ENCODE results near the gene N4BP2L2. TPM values are rescaled to one million over a fixed set of nuclear protein-coding genes. Genes with fewer than 3 reads are reported as not detected.

Gene N4BP2L2
- total and polyA plus RNA-seq, 2 of the 8 experiments (the other 6 are each of a cell fraction or from before 2014, with no cell fraction given) = 14.6 to 67.6 TPM

GRCh38 chr13:32419862-32420261 is 118.7 kb downstream of the N4BP2L2 start:
- peaks cover 9 to 12% of the 10 kb centered on the region in 2 experiments; a peak in 3 of 4 replicates for H3K9me3 ChIP-seq (ENCODE audit: insufficient read depth in 2 of 2, low read depth in 1 of 2, low read length in 1 of 2)
- H3K4ac ChIP-seq (replicated peaks; ENCODE audit: insufficient read length, low read depth, low read length) = no peak overlapping the region
- no peak overlapping the region for H4K5ac ChIP-seq (ENCODE audit: insufficient read length, low read depth, low read length)
- no peak overlapping the region for H3K4me2 ChIP-seq (ENCODE audit: insufficient read depth in 1 of 2, low read depth in 2 of 2, low read length in 2 of 2)
- H4K20me1 ChIP-seq (replicated peaks in 1 of 2; ENCODE audit: control insufficient read depth in 1 of 2, insufficient read depth in 2 of 2, low read length in 2 of 2) = no peaks in the 10 kb centered on the region
- H2AK5ac ChIP-seq (ENCODE audit: low read depth, low read length) = no peak overlapping the region
- H3K14ac ChIP-seq (ENCODE audit: insufficient read length) = no peak overlapping the region
- no peaks in the 10 kb centered on the region for H3K79me2 ChIP-seq (ENCODE audit: control insufficient read depth in 1 of 2, insufficient read depth in 2 of 2, low read length in 2 of 2)
- H3K23me2 ChIP-seq (ENCODE audit: low read depth, low read length) = no peaks in the 10 kb centered on the region
- no peak overlapping the region for H3K4me3 ChIP-seq (ENCODE audit: extremely low read depth in 1 of 4, insufficient read depth in 2 of 4, low read depth in 3 of 4, low read length in 4 of 4)
- no peak overlapping the region for H2BK20ac ChIP-seq (ENCODE audit: low read length)
- no peak overlapping the region for H2AFZ ChIP-seq (ENCODE audit: low read length)
- no peak overlapping the region for H2BK15ac ChIP-seq (ENCODE audit: low read length)
- H3K36me3 ChIP-seq (ENCODE audit: control insufficient read depth in 2 of 4, insufficient read depth in 4 of 4, low read length in 3 of 4) = no peaks in the 10 kb centered on the region
- no peak for DNase-seq (ENCODE audit: low read depth in 1 of 2, low spot score in 2 of 2)
- H2BK120ac ChIP-seq (replicated peaks; ENCODE audit: low read depth, low read length) = no peak overlapping the region
- H3K27ac ChIP-seq (ENCODE audit: low read depth, low read length) = no peak overlapping the region
- H3K27me3 ChIP-seq (replicated peaks in 1 of 4; ENCODE audit: control insufficient read depth in 3 of 4, extremely low read depth in 1 of 4, insufficient read depth in 3 of 4, low read length in 3 of 4) = no peaks in the 10 kb centered on the region
- ChIA-PET POLR2A (ENCODE audit: partially characterized antibody) (no interaction called here), CTCF (ENCODE audit: partially characterized antibody) (no interaction called here)
- no peak overlapping the region for H3K23ac ChIP-seq (ENCODE audit: insufficient read length)
- H3K18ac ChIP-seq (ENCODE audit: extremely low read depth, low read length) = no peak overlapping the region
- H4K8ac ChIP-seq (ENCODE audit: extremely low read depth, insufficient read depth, low read length) = no peak overlapping the region
- no peaks in the 10 kb centered on the region for H3K79me1 ChIP-seq (ENCODE audit: low read depth, low read length)
- 91% methylated on average over 2 of the region's 2 CpGs; no CpG with 5 or more reads in 1 of the 2 experiments for WGBS, 2 experiments (ENCODE audit: extremely low coverage in 1 of 2, insufficient coverage in 1 of 2, insufficient read length in 1 of 2, insufficient replicate concordance in 2 of 2, low coverage in 1 of 2, low lambda C conversion rate in 2 of 2, missing lambda C conversion rate in 1 of 2)
- no peaks in the 10 kb centered on the region; a peak in 1 of 7 replicates for H3K4me1 ChIP-seq (replicated peaks in 1 of 4; ENCODE audit: control insufficient read depth in 3 of 4, insufficient read depth in 4 of 4, low read length in 3 of 4)
- no peak overlapping the region for H3K9ac ChIP-seq (replicated peaks in 1 of 4; ENCODE audit: extremely low read depth in 1 of 4, low read depth in 3 of 4, low read length in 3 of 4)
- no peak overlapping the region for H2BK12ac ChIP-seq (ENCODE audit: low read depth, low read length)
- H4K91ac ChIP-seq (replicated peaks; ENCODE audit: insufficient read length, low read length) = no peak overlapping the region
- FAIRE-seq = no peak
- no peak overlapping the region for H2BK5ac ChIP-seq (ENCODE audit: low read depth, low read length)
- no peak overlapping the region for H3K56ac ChIP-seq (replicated peaks; ENCODE audit: insufficient read length, low read depth, low read length)
- TF ChIP-seq EGR1 (IDR thresholded peaks at IDR 0.05; ENCODE audit: borderline replicate concordance, low read depth, low read length) = no peak
- TF ChIP-seq USF2 (IDR thresholded peaks at IDR 0.05; ENCODE audit: low read length) = no peak
- TF ChIP-seq YY1 (IDR thresholded peaks at IDR 0.05; ENCODE audit: low read depth, low read length) = no peak
- TF ChIP-seq SRF (IDR thresholded peaks at IDR 0.05; ENCODE audit: low read depth, low read length) = no peak
- no peak for TF ChIP-seq ZNF274 (IDR thresholded peaks at IDR 0.05; ENCODE audit: borderline replicate concordance, extremely low read depth, low read length)
- TF ChIP-seq RBBP5 (IDR thresholded peaks at IDR 0.05; ENCODE audit: borderline replicate concordance, low read depth, low read length) = no peak
- no peak for TF ChIP-seq RNF2 (IDR thresholded peaks at IDR 0.05; ENCODE audit: borderline replicate concordance, low read depth, low read length, missing control alignments, poor library complexity, severe bottlenecking)
- no peak for TF ChIP-seq JUND (IDR thresholded peaks at IDR 0.05; ENCODE audit: low read length)
- no peak for TF ChIP-seq CTBP2 (IDR thresholded peaks at IDR 0.05; ENCODE audit: borderline replicate concordance, insufficient read depth, insufficient read length, low read length)
- TF ChIP-seq CBX5 (IDR thresholded peaks at IDR 0.05; ENCODE audit: low read depth, low read length) = no peak
- TF ChIP-seq JUN (IDR thresholded peaks at IDR 0.05; ENCODE audit: low read depth, low read length) = no peak
- TF ChIP-seq POLR2AphosphoS5 (IDR thresholded peaks at IDR 0.05; ENCODE audit: low read depth, low read length) = no peak
- no peak for TF ChIP-seq HDAC2 (IDR thresholded peaks at IDR 0.05; ENCODE audit: borderline replicate concordance in 1 of 2, low read depth in 2 of 2, low read length in 2 of 2)
